Fibroblast of upper back skin (primary cell): ENCODE data around the gene DCN.
"Not testable (repeated sequence)": the region's sequence is repeated elsewhere in the genome, so short reads cannot be mapped to it uniquely, and the experiment has no call there.

Experiments
- DNase-seq: peaks from one replicate; pipeline ENCODE4 v3.0.0-alpha.2; 2013

The DCN gene, protein sequence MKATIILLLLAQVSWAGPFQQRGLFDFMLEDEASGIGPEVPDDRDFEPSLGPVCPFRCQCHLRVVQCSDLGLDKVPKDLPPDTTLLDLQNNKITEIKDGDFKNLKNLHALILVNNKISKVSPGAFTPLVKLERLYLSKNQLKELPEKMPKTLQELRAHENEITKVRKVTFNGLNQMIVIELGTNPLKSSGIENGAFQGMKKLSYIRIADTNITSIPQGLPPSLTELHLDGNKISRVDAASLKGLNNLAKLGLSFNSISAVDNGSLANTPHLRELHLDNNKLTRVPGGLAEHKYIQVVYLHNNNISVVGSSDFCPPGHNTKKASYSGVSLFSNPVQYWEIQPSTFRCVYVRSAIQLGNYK

DNA sequence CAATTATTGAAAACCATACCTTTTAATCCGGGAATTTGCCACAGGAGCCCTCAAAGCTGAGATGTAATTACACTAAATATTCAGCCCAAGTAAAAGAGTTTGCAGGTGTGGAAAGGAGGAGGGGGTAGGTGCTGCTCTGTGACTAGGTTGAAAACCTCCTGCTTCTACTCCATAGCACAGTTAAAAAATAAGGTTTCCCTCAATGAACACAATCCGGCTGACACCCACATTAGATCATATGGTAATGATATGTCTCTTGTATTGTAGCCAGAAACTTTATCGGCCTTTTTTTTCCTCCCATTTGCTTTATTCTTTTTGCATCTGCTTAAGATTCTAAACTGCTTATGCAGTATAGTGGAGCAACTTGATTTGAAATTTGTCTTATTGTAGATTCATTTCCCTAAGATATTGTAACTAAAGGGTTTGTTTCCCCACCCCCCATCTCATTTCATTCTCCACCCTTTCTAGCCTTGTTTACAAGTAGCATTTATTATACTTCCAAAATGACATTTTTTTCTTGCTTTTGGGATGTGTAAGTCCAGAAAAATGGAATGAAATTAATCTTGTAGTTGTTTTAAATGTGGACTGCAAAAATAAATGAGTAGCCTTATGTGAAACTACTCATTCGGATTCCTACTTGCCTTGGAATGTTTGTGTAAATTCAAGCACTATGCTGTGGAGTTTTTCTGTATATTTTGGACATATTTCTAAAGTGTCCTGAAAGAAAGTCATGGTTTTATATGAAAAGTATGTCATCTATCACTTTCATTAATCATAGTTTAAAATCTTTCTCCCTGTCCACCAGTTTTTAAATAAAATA lies at the start of gene DCN:
Gene DCN, minus strand, starts transcription at position 182 of the 820 bp plus-strand sequence. CDS start 4,265 bp downstream, outside the sequence.
- DNase-seq = peak; percentile 63

DNA sequence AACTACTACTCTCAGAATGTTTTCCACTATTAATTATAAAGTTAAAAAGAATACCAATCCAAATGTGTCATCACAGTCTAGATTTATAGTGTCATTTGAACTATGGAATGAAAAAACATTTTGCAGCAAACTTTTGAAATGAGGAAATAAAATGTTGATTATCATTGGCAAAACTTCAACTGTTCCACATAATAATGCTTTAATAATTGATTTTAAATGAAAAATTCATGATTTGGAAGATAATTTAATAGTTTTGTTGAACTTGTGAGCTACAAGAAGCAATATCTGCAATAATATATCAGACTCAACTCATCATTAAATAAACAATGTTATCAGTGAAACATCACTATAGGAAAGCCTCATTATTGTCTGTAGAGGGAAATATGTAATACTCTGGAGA lies 48.2 kb upstream of the DCN start:
- no peak for DNase-seq

DNA sequence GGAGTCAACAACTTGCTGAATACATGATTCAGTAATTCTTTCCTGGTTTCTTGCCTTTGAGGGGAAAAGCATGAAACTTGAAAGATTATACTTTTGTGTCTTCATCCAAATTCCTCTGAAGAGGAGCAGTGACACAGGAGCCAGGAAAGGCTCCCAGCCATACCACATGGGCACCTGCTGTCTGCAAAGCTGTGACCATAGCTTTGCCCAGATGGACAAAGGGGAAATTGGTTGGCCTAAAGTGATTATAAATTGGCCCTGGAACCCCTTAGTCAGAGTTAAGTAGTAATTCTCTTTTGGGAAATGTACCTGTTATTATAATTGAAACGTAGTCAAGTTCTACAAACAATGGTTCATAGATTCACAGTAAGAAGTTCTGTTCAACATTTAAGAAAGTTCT lies 44.3 kb upstream of the DCN start:
- DNase-seq = no peak

DNA sequence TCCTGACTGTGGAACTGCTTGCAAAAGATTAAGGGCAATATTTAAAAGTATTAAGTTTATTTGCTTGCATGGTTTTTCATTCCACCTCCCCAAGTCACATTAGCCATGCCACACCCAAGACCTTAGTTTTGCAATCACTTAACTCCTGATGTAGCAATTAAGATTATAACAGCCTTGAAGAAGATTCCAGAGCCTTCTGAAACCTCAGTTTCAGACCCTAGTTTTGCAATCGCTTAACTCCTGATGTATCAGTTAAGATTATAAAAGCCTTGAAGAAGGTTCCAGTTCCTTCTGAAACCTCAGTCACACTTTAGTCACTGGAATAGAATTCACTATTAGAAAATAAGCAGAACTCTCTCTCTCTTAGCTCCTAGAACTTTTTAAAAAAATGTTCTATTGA lies 42.7 kb upstream of the DCN start:
- DNase-seq = no peak

DNA sequence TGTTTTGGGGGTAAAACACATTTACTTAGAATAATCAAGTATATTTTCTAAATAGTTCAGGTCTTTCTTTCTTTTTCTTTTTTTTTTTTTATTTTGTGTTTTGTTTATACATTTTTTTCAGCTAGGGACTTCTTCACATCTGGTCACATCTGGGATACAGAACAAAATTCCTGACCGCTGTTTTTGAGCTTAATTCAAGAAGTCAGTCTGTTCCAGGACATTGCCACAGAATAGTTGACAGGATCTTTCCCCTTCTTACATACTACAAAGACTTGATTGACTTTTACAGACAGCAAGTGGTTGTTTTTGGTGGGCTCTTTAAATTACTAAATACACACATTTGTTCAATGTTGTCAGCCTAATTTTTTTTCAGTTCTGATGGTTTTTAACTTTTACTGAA lies 41.8 kb upstream of the DCN start:
- no peak for DNase-seq

DNA sequence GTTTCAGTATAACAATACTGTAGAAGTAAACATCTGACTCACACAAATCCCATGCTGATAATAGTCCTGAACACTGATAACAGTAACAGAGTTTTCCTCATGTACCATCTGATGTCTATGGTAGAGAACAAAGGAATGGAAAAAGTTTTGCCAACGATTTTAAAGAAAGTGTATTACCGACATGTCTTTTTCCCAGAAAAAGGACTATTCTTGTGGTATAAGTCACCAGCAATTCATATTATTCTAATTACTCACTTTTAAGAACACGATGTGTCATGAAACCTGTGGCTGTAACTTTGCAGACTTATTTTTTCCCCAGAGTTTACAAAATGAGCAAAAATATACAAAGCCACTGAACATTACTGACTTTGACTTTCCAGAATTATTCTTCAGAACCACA lies 40.1 kb upstream of the DCN start:
- DNase-seq = peak; percentile 64

DNA sequence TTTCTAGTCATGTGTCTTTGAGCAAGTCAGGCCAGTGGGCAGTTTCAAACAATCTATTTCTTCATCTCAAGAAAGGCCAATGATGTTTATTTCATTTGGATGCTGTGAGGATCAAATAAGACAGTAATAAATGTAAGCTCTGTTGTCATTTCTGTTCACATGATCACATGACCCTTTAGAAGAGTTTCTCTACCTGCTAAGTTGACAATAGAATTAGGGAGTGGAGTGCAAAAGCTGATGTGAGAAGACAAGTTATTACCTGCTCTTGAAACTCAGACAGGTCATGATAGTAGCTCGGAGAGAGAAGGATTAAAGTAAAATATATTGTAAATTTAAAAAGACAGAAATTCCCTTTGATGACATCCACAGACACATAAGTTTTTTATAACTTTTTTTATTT lies 37.3 kb upstream of the DCN start:
- DNase-seq = no peak

DNA sequence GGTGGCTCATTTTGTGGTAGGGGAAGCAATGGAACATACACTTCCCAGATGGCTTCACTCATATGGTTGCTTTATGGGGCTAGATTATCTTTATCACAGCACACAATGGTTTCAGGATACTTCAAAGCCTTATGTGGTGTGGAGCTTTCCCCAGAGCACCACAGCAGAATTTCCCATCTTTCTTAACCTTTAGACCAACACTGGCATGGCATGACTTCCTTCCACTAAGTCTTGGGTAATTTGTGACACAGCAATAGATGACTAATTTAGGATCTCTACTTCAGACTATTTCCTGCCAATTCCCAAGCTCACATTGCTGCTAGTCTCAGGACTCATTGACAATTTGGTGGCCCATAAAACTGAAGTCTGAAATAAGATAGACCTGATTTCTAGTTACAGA lies 36.9 kb upstream of the DCN start:
- DNase-seq = peak; percentile 36

DNA sequence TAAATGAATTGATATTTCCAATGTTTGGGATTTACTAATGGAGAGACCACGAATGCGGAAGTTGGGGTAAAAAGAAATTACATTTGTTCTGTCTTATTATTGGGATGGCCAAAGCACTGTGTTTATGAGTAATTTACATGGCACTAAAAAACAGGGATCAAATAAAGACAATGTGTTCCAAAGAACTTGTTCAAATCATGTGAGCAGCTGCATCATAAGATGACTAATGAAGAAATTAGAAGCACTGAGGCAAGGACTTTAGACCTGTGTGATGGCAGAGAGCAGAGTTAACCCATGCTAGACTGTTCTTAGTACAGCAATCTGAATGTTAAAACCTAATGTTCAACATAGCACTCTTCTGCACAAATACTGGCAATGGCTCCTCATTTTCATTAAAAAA lies 34.3 kb upstream of the DCN start:
- no peak for DNase-seq

DNA sequence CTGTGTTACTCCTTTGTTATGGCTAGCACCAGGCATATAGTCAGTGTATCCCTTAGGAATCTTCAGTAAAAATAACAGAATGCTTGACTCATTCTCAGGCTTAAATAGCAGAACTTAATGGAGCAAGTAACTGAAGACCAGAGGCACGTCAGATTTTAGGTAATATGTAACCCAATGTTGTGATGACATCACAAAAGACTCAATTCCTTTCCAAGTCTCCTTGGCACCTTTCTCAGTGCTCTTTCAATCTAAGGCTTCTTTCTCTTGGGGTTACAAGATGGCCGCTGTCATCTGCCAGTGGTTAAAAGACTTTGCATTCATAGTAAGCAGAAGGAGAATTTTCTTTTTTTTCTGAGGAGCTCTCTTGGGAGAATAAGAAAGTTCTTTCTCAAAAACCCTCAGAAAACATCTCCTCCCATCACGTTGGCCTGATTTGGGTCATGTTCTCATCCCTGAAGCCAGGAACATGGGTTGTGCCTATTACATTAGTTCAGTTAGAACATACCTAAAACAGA lies 33.4 kb upstream of the DCN start:
- DNase-seq = peak; percentile 77

DNA sequence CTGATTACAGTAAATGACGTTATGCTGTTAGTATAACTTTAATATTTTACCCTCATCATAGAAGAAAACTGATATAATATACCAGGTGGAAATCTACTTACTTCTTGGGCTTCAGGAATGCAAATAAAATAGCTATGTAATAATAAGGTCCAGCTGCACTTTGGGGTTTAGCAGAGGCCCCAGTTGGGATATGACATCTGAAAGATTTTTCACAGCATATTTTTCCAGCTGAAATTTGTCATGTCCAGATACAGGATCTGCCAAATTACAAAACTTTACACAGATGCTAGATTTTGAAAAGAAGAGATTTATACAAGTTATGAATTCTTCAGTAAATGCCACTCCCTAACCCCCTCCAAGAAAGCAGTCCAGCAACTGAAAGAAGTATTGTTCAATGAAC lies 29.2 kb upstream of the DCN start:
- DNase-seq = peak; percentile 84

DNA sequence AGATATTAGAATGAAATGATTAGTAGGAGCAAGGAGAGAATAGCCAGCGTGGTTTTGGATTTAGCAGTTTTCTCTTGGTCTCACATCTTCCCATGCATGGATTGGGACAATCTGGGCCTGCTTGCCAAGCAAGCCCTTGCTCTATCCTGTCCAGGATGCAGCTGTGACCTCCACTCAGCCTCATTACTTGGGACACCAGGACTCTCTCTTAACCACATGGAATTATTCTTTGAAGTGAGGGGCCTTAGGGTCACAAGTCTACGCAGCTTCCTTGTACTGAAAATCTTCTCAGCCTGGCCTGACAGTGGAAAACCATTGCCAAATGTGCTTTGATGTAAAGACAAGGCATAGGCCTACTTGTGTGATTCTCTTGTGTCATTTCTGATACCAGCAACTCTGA lies 28.0 kb upstream of the DCN start:
- no peak for DNase-seq

DNA sequence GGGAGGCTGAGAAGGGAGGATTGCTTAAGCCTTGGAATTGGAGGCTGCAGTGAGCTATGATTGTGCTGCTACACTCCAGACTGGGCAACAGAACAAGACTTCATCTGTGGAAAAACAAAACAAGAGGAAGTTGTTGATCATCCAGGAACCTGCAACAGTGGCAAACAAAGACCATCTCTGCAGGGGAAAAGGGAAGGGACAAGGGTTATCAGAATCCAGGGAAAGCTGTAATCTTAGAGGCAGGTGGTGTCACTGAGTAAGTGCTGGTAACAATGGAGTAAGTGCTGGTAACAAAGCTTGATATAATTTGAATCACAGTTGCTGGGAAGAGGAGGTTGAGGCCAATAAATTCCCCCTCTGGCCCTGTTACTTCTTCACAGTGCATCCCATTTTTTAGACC lies 27.5 kb upstream of the DCN start:
- DNase-seq = no peak

DNA sequence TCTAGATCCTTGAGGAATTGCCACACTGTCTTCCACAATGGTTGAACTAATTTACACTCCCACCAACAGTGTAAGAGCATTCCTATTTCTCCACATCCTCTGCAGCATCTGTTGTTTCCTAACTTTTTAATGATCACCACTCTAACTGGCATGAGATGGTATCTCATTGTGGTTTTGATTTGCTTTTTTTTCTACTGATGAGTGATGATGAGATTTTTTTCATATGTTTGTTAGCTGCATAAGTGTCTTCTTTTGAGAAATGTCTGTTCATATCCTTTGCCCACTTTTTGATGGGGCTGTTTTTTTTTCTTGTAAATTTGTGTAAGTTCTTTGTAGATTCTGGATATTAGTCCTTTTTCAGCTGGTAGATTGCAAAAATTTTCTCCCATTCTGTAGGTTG lies 24.7 kb upstream of the DCN start:
- not testable (repeated sequence) for DNase-seq

DNA sequence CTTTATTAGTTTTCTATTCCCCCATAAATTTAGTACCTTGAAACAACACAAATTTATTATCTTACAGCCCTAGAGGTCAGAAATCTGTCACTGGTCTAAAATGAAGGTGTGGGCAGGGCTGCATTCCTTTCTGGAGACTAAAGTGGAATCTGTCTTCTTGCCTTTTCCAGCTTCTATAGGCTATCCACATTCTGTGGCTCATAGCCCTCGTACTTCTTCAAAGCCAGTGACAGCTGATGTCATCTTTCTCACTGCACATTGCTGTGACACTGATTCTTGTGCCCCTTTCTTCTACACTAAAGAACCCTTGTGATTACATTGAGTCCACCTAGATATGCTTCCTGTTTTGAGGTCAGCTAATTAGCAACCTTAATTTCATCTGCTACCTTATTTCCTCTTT lies 23.2 kb upstream of the DCN start:
- peak; percentile 41 for DNase-seq

DNA sequence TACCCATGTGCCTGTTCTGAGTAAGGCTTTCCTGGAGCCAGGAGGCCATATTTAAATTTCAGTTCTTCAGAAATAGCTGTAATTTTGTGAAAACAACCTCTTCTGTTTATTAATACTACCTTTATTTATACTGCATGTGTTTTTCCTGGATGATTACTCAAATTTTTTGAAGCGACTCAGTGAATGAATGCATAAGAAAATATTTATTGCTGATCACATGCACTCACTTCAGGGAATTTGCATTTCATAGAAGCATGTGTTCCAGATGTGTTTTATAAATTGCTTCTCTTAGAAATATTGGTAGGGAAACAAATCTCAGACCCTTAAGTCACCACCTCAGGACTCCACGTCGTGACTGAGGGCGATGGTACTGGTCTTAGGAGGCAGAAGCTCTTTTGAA lies 21.8 kb upstream of the DCN start:
- DNase-seq = no peak

DNA sequence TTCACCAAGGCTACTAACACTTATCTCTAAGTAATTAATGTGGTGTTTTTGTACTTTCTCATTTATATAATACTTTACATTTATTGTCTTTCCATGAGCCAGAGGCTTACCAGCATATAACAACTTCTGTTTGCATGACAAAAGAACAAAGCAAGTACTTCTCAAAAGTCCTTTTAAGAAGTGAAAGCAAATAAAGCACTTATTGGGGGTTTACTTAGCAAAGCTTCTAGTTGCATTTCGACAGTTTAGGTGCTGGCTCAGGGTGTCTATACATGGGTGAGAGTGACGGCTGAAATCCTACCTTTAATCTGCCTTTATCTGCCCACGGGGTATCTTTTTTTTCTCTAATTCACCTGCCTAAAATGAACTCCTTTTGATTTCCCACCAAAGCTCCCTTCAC lies 21.0 kb upstream of the DCN start:
- no peak for DNase-seq

DNA sequence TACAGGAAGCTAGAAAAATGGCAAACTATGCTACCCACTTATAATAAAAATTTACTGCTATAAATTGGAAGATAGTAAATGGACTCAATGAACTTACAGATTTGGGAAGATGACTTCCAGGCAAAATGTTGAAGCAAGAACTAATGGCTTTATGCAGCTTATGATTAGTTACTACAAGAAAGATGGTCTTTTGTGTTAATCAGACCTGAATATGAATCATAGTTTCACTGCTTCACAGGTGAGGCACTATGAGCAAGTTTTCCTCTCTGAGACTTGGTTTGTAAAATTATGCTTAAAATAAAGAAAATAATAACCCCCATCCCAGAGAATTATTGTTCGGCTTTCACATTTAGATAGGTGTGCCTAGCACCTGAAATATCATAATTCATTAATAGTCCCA lies 19.8 kb upstream of the DCN start:
- no peak for DNase-seq

DNA sequence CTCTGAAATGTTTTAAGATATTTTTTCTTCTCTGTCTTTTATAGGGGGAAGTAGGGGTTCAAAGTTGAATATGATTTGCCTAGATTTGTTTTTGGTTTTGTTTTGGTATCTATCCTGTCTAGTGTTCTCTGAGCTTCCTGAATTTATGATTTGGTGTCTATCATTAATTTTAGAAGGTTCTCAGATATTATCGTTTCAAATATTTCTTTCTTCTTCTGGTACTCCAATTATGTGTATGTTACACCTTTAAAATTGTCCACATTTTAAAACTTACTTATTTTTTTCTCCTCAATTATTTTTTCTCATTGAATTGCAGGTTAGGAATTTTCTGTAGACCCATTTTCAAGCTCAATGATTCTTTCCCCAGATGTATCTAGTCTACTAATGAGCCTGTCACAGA lies 13.8 kb upstream of the DCN start:
- no peak for DNase-seq

DNA sequence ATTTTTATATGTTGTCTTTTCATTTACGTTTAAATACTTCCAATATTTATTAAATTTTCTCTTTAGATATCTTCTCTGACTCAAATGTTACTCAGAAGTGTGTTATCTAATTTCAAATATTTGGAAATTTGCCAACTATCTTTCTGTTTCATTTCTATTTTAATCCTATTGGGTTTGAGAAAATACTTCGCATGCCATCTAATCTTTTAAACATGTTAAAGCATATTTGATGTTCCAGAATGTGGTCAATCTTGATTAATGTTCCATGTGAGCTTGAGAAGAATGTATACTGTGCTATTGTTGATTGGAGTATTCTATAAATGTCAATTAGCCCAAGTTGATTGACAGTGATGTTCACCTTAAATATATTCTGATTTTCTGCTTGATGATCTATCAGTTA lies 11.9 kb upstream of the DCN start:
- DNase-seq = peak; percentile 84

DNA sequence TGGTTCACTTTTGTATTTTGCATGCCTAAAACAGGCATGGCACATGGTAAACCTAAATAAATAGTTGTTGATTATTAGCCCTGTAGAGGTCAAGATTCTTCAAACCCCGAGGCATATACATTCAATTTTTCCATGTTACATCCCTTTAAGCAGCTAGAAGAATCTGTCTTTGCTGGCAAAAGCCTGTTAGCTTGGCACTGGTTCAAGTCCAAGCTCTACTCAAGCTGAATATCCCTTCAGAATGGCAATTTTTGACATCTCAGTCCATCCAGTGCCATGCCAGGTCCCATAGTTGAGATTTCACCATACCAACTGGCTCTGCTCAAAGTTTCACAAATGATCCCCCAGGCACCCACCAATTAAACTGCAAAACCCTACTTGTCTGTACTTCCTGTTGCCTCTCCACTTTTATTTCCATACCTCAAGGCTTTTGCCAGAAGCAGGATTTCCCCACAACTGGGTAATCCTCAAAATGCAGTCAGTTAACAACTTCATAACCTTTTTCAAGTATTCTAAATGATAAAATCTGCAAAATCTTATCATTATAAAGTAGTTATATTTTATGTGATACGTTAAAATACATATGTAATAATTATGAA lies 9.0 kb upstream of the DCN start:
- no peak for DNase-seq

DNA sequence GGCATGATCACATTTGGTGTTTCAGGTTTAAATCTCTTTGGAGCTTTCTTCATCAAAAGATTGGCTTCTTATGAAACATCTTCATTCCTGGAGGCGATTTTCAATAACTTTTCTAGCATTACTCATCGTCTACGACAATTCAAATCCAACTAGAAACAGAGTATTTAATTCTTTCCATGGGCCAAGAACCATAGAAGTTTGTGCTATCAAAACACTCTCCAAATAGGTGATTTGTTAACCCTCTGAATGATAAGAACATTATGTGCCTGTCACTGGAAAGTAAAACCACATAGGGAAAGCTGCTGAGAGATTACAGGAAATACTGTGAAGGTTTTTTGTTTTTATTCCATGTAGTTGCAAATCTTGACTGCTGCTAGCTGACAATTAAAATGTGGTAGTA lies 6.9 kb upstream of the DCN start:
- DNase-seq = peak; percentile 86

DNA sequence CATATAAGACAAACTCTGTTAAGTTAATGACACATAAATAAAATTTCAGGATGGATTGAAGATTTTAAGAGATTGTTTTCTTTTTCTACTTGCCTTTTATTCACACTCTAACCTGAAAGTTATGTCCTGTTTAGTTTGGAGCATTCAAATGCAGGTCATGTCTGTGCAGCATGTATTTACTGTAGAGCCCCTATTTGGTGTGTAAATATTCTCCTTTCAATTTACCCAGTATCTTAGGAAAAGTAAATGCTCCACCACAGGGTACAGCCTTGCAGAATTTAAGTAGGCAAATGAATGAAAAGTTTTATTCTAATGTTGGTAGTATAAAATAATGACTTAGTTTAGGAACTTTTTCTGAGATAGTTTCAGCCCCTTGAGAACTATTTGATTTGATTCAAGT lies 6.2 kb upstream of the DCN start:
- no peak for DNase-seq

DNA sequence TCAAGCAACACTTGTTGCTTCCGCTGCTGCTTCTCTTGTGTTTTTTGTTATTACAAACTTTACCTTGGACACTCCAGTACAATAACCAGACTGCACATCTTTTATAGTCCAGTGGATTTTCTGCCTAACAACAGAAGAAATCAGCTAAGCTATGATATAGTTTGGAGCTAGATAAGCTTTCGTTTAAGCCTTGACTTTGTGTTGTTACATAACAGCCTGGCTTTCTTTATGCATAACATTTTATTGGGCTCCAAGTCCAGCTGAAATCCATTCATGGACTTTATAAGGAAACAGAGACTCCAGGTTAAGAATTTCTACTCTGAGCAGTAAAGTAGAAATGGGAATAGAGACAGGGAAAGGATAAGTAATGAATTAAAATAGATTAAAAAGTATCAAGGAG lies 3.5 kb upstream of the DCN start:
- DNase-seq = no peak
